Left renal cortex interstitium (tissue), 4 donors: ENCODE measurements around the gene KLHDC10. TPM values are rescaled to one million over a fixed set of nuclear protein-coding genes. Genes with fewer than 3 reads are reported as not detected.
"Not testable (repeated sequence)": the region's sequence is repeated elsewhere in the genome, so short reads cannot be mapped to it uniquely, and the experiment has no call there.

Experiments
- DNase-seq, 4 donors: peaks; one replicate each; pipeline ENCODE4 v3.0.0-alpha.2; 2013; ENCODE audit warnings: low read depth in 4 of 4, low spot score in 2 of 4, missing footprints in 1 of 4
- polyA plus RNA-seq, 4 donors: library from polyadenylated mRNA; unstranded; fragments of 120-200 nt; gene quantifications; one replicate each; pipeline ENCODE4 v1.2.1, GENCODE V29; 2013; ENCODE audit not compliant: insufficient read length in 4 of 4

The KLHDC10 gene
- polyA plus RNA-seq, 4 donors, result 46.1 to 57.7 (median 49.7) TPM

DNA sequence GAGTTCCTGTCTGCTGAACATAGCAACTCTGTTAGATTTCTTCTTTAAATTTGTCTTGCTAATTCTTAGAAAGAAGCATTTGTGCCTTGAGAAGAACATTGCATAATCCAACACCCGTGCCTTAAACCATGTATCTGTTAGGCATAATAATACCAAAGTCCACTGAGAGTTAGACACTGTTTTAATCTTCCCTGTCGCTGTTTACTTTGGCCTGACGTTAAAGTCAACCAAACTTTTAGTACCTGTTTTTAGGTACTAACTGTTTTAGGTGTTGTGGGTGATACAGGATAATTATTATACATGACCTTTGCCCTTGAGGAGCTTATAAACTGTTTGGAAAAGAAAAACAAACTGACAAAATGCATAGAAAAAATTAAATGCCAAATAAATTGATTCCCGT lies 43.6 kb downstream of the KLHDC10 start:
- DNase-seq, result no peak

DNA sequence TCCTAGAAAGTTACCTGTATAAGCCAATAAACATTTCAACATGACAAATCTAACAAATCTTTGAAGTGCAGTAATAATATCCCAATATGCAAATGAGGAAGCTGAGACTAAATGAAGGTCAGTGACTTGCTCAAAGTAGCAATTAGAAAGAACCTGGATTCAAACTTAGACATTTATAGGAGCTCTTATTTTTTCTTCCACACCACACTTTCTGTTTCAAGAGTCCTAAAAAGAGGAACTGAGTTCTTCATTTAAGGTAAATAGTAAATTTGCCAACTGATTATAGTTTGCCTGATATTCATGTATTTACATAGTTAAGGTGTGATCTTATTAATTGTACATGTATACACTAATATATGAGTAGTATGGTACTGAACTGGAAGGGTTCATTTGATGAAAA lies 44.0 kb downstream of the KLHDC10 start:
- no peak for DNase-seq

DNA sequence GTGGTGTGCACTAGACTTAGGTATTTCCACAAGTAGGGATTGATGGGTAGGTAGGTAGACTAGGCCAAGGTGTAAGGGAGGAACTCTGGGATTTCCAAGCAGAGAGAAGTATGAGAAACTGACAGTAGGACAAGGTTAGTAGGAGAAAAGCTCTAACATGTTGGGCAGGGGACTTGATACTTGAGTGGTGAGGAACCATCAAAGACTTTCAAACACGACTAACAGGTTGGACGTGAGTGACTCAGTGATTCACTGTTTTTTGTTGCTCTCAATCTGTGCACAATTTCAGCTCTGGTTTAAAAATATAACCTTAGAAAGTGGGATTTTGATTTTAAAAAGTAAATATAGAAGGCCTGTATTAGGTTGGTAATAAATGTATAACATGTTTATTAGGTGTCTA lies 44.4 kb downstream of the KLHDC10 start:
- no peak for DNase-seq

DNA sequence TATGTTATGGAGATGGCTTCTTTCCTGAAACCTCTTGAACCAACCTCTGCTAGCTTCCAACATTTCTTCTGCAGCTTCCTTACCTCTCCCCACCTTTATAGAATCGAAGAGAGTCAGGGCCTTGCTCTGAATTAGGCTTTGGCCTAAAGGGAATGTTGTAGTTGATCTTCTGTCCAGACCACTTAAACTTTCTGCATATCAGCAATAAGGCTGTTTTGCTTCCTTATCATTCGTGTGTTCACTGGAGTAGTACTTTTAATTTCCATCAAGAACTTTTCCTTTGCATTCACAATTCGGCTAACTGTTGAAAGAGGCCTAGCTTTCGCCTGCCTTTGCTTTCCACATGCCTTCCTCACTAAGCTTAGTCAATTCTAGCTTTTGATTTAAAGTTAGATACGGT lies 48.0 kb downstream of the KLHDC10 start:
- DNase-seq, result no peak

DNA sequence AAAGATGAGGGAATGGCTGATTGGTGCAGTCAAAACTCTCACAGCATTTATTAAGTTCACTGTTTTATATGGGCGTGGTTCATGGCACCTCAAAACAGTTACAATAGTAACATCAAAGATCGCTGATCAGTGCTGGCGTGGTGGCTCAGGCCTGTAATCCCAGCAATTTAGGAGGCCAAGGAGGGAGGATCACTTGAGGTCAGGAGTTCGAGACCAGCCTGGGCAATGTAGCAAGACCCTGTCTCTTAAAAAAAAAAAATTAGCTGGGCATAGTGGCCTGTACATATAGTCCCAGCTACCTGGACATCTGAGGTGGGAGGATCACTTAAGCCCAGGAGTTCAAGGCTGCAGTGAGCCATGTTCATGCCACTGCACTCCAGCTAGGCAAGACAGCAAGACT lies 48.5 kb downstream of the KLHDC10 start:
- no peak for DNase-seq

DNA sequence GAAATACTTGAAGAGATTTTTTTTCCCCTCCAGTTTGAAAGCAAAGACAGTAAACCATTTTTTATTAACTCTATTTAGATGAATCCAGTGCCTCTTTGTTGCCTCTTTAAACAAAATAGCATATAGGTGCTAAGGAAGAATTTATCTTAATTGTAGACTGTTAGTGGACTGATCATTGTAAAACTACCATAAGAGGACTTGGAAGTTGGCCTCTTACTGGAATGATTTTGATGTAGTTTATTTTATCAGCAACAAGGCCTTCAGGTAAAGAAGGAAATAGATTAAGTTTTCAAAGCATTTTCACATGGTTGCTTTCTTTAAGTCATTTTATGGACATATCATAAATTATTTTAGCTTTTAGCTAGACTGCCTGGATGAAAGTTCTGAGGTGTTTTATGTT lies 53.2 kb downstream of the KLHDC10 start:
- no peak for DNase-seq

DNA sequence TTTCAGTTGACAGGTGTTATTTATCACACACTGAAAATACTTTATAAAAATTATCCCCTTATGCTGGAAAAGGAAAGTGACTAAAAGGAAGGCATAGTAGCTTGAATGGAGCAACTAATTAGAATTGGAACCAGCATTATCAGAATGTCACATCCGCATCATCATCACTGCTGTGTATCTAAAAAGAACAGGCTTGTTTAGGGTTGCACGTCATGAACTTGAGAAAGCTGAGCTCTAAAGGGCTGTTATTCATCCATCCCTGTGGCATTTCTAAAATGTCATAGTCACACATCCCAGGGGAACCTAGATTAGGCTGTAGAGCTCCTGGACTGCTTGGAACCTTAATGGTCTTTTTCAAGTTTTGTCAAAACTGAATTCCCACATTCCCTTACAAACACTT lies 54.4 kb downstream of the KLHDC10 start:
- no peak for DNase-seq

DNA sequence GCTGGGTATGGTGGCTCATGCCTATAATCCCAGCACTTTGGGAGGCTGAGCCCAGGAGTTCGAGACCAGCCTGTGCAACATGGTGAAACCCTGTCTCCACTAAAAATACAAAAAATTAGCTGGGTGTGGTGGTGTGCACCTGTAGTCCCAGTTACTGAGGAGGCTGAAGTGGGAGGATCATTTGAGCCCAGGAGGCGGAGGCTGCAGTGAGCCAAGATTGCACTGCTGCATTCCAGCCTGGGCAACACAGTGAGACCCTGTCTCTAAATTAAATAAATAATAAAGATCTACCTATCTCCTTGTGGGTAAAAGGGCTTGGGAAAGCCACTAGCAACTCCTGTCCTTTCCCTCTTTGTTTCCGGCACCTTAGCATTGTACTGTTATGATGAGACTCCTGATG lies 56.5 kb downstream of the KLHDC10 start:
- not testable (repeated sequence) for DNase-seq

DNA sequence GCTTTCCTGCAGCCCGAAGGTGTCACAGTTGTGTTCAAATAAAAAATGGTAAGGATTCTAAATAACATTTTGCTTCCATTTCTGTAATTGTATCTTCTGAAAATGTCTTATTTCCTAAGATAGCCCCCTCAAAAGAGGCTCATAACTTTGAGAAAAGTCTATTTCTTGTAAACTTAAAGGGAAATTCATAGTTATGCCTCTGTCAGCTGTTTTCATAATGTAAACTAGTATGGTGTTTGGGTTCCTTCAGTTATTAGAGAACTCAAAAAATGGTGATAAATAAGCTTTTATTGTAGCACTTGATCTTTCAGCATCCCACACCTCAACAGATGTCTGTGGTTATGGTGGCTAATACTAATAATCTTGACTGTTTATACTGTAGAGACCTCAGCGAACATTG lies 57.1 kb downstream of the KLHDC10 start:
- DNase-seq, result no peak

DNA sequence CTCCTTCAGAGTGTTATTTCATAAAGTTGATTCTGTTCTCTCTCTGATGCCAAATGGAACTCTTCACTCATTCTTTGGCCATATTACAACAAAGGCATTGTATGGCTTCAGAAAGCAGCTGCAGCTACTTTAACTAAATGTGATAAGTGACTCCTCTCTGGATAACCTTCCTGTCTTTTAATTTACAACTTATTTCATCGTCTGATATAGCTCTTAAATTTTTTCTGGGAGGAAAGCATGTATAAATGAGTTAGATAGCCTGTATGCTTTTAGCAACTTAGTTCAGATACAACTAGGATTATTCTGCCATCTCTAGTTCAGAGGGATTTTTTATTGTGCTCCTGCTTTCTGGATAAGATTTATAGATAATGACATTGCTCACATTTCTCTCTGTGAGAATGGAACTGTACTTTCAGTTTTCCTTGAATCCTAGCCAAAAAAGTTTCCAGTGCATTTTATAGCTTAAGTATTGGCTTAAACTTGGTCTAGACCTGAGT lies 57.5 kb downstream of the KLHDC10 start:
- DNase-seq, result peak in 2 of 4 donors; percentile 34 to 42

DNA sequence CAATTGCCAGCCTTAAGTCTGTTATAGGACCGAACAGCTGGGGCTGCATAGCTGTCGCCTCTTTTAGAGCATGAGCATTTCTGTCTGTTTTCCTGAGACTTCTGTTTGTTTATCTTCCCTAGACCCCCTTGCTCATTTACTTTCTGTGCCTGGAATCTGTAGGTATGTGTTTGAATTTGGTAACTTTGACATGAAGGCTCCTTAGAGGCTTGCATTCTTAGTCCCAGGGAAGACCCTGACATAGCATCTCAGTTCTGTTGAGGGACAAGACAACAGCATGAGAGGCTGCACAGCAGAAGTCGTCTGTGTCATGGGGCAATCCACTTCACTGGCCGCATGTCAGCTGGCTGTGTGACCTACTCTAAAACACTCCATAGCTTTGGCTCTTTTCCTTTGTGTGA lies 58.7 kb downstream of the KLHDC10 start:
- no peak for DNase-seq

DNA sequence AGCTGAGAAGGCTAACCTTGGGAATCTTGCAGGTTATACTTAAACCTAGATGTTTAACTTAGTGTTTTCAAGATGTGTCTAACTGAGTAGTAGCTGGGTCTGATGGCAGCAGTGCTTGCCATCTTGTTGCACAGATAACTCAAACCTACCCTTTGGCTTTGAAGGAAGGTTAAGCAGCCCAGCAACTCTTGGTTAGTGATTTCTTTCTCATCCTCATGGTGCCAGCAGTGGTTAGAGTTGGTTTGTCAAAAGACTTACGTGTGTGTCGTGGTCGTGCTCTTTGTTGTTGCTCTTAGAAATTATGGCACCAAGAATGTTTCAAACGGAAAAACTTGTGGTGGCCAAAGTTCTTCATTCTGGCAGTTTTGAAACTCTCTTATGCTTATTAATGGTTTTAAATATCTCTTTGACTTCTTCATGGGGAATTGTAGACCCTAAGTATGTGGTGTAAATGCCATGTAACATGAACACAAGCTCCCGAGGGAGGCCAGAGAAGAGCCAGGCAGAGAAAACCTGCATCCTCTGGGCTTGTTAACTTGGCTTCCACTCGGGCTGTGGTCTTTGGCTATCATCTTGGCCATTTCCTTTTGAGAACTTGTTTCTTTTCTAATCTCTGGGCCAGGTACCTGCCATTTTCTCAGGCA lies 61.0 kb downstream of the KLHDC10 start:
- no peak for DNase-seq

DNA sequence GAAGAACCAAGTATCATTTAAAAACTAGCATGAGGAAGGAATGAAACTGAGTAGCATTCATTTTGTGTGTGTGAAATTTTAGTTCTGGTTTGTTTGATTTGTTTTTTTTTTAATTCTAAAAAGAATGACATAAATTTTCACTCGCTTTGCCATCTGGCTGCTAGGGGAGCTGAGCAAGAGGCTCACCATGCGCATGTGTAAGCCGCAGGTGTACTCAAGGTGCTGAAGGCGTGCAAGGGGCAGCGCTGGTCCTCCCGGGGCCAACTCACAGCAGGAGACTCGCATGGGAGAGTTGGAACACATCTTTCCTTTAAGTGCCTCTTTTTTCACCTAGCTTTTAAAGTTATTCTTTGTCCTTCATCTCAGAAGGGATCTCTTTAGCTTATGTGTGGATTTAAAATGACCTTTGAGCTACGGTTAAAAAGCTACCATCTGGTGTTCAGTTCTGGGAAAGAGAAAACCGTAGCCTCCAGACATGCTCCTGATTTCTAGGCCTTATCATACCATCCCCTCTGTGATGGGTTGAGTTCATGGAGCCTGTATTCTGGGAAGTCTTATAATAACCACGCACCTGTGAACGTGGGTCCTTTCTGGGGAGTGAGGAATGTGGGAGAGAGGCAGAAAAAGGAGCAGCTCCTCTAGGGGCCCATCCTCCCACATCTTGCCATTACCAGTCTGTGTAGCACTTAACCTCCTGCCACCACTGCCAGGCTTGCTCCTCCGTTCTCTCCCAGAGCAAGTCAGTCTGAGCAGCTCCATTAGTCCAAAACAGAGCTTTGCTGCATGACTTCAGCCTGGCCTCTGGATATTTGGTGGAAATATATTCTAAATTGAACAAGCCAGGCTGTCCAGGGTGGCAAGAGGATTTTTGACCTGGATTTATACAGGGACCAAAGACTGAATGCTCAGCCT lies 61.9 kb downstream of the KLHDC10 start:
- DNase-seq, result no peak

DNA sequence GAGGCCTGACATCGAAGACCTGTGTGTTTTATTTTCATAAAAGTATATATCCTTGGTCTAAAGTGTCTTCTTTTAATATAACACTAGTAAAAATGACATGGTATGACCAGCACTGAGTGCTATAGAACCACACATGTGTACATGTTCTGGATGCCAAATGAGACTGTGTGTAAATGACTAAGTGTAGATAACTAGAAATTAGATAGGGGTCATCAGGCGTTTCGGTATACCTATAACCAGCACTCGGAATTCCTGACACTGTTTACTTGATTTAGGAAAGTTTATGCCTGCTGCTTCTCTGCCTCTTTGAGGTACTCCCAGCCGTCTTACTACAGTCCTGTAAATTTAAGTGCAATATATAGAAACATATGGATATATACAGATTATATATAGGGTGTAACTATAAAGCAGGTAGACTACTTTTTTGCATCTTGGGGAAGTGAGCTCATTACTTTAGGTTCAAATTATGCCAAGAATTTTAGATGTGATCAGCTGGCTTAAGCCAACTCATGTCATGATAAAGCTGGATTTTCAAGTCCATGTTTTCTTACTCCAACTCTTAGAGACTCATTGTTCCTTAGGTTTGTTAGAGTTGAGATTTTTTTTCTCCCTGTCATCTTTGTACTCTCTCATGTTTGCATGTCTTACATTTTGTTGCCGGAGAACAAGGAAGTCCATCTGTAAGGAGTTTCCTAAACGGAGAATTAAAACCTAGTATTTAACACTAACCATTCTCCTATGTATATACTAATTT lies 62.9 kb downstream of the KLHDC10 start:
- no peak for DNase-seq

DNA sequence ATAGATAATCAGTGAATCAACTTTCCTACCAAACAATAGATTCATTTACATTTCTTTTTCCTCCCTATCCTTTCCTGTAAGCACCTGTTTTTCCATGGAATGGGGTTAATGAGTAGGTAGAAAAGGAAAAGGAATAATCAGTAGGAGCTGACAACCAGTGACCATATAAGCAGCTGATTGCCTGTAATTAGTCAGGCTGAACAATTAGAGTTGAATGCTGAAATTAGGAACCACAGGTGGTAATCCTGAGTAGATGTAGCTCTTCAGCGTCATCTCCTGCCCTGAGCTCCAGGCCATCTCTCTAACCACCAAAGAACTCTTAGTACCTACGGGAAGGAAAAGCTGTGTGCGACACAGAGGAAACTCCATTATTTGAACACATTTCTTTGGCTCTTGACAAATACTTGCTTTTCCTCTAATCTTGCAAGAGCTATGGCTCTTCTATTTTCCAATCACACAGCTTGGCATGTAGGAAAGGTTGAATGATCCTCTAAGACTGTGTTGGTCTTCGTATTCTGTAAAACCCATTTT lies 63.8 kb downstream of the KLHDC10 start:
- DNase-seq, result no peak

DNA sequence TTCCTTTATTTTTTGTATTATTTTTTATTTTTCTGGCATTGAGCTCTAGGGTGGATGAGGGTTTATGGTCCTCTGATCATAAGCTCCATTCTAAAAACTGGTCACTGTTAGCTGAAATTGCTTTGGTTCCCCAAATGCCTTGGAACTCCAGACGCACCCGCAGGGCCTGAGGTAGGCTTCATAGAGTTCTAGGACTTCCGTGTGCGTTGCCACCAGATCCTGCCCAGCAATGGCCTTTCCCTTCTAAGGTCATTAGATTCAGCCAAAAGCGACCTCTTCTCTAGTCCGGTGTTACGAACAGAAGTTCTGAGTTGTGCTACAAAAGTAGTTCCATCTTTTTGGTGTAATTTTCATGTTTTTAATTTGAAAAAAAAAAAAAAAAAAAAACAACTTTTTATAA lies 64.4 kb downstream of the KLHDC10 start:
- no peak for DNase-seq

DNA sequence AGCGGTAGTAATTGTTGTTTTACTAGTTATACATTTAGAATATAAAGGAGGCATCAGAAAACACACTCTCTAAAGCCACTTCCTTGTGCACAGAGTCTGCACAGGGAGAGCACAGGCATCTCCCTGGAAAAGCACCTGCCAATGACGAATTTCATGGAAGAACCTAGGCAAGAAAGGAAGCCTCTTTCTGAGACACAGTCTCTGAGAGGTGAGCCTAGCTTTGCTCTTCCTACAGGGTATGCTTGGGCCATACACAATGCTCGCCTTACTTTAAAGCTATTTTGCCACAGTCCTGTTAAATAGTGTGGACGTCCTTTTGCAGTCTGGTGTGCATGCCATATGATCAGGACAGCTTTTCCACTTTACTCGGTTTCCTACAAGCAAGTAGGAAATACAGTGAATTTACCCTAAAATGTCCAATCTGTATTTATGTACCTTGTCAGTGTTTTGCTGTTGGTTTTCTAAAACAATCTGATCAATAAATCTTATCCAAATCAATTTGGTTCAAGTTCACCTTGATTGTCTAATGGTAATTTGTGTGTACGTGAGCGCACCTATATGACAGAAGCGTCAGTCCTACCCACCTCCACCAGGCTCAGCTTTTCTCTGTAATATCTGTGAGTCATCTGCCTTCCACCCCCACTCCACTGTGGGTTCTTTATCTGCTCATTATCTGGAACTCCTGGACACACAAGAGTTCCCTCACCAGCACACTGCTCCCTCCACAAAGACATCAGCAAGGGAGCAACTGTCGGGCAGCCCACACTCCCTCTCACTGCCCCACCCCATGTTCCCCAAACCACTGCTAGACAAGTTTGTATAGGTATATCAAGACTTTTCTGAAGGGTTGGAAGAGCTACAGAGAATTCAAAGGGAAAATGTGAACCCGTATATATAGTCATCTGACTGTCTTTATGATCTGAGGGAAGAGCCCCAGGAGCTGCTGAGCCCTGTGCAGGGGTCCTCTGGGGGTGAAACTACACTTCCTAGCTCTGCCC lies 65.2 kb downstream of the KLHDC10 start:
- DNase-seq, result no peak

DNA sequence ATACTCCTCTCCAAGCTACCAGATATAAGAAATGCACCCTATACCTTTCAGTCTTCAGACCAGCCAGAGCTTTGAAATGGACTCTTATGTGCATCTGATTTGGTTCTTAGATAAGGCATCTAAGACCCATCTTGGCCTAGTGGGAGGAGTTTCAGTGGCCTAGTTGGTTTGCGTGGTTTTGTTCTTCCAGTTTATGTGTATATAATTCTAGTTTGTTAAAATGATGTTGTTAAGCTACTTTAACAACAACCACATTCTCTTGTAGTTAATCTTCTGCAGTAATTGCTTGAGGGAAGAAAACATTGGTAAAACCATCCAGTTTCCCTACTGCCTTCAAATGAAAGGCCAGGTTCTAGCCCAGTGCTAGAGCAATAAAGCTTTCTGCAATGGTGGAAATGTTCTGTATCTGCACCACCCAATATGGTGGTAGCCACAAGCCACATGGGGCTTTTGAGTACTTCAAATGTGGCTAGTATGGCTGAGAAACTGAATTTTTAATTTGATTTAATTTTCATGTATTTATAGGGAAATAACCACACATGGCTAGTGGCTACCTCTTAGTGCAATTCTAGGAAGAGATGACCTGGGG lies 66.3 kb downstream of the KLHDC10 start:
- no peak for DNase-seq

DNA sequence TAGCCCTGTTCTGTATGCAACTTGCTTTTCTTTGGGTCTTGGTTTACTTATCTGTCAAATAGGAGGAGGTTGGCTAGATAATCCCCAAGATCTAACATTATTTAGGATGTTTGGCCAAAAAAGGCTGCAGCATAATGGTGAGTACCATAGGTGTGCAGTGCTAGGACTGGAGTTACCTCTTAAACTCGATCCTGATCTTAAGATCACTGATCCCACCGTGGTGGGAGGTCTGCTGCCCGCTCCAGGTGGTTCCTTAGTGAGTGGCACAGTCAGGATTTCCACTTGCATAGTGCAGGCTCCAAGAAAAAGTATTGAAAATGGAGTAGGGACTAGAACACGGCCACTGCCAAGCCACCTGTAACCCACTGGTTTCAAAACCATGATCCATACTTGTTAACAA lies 66.9 kb downstream of the KLHDC10 start:
- DNase-seq, result no peak
